Liver (tissue), 9 donors: ENCODE data around the gene THBS3. TPM values are rescaled to one million over a fixed set of nuclear protein-coding genes. Genes with fewer than 3 reads are reported as not detected.

Experiments used
- DNase-seq: peaks from one replicate; pipeline ENCODE4 v3.0.0-alpha.2; 2017; ENCODE audit warnings: low spot score
- H3K27ac ChIP-seq, 2 donors: one replicate each; pipeline ENCODE4 v1.7.0; 2013; ENCODE audit warnings: inconsistent platforms in 2 of 2, low read length in 2 of 2, control low read depth in 1 of 2, low read depth in 1 of 2, mild to moderate bottlenecking in 1 of 2
- H3K27me3 ChIP-seq, 4 donors: one replicate each; pipeline versions ENCODE4 v1.6.1 to v1.7.0; 2013; ENCODE audit warnings: low read length in 3 of 4, inconsistent platforms in 1 of 4, mild to moderate bottlenecking in 1 of 4, moderate library complexity in 1 of 4; ENCODE audit not compliant: control insufficient read depth in 4 of 4, insufficient read depth in 4 of 4
- H3K36me3 ChIP-seq, 4 donors: one replicate each; pipeline versions ENCODE4 v1.6.1 to v1.7.0; 2013; ENCODE audit warnings: low read length in 3 of 4, mild to moderate bottlenecking in 3 of 4, low read depth in 1 of 4, moderate library complexity in 1 of 4; ENCODE audit not compliant: control insufficient read depth in 4 of 4, insufficient read depth in 3 of 4
- H3K4me1 ChIP-seq, 4 donors: one replicate each; pipeline versions ENCODE4 v1.6.1 to v1.7.0; 2013; ENCODE audit warnings: low read length in 3 of 4, mild to moderate bottlenecking in 3 of 4, moderate library complexity in 1 of 4; ENCODE audit not compliant: control insufficient read depth in 4 of 4, insufficient read depth in 4 of 4
- H3K4me3 ChIP-seq, 3 donors: one replicate each; pipeline versions ENCODE4 v1.6.1 to v1.7.0; 2013; ENCODE audit warnings: low read length in 3 of 3, control low read depth in 1 of 3, low read depth in 1 of 3, mild to moderate bottlenecking in 1 of 3
- H3K9ac ChIP-seq, 2 donors: one replicate each; pipeline ENCODE4 v1.7.0; 2013; ENCODE audit warnings: low read length in 2 of 2, mild to moderate bottlenecking in 2 of 2, moderate library complexity in 2 of 2, control low read depth in 1 of 2, low read depth in 1 of 2
- H3K9me3 ChIP-seq, 4 donors: one replicate each; pipeline versions ENCODE4 v1.6.1 to v1.7.0; 2013; ENCODE audit warnings: low read length in 3 of 4; ENCODE audit not compliant: control insufficient read depth in 4 of 4
- ATF3 ChIP-seq: IDR thresholded peaks from 2 replicates; pipeline ENCODE4 v1.6.1; 2016; ENCODE audit warnings: antibody characterized with exemption
- CTCF ChIP-seq: fragments of 150-350 bp; IDR thresholded peaks from 2 replicates; pipeline ENCODE4 v1.5.1; 2017; ENCODE audit warnings: improper control_type of control experiment, low read depth, low read length; ENCODE audit not compliant: missing input control
- EGR1 ChIP-seq, 2 donors: IDR thresholded peaks; 2 replicates each; pipeline ENCODE4 v1.6.1; 2016 to 2018; ENCODE audit warnings: antibody characterized with exemption in 2 of 2, low read depth in 2 of 2
- FOXA1 ChIP-seq: IDR thresholded peaks from 2 replicates; pipeline ENCODE4 v1.6.1; 2016; ENCODE audit warnings: antibody characterized with exemption
- FOXA2 ChIP-seq: IDR thresholded peaks from 2 replicates; pipeline ENCODE4 v1.6.1; 2016; ENCODE audit warnings: antibody characterized with exemption
- NR2F2 ChIP-seq: IDR thresholded peaks from 2 replicates; pipeline ENCODE4 v1.6.1; 2016; ENCODE audit warnings: antibody characterized with exemption
- RAD21 ChIP-seq, 2 donors: IDR thresholded peaks; 2 replicates each; pipeline ENCODE4 v1.6.1; 2016; ENCODE audit warnings: antibody characterized with exemption in 2 of 2, mild to moderate bottlenecking in 2 of 2
- REST ChIP-seq: IDR thresholded peaks from 2 replicates; pipeline ENCODE4 v1.6.1; 2016; ENCODE audit warnings: antibody characterized with exemption, mild to moderate bottlenecking
- SP1 ChIP-seq: IDR thresholded peaks from 2 replicates; pipeline ENCODE4 v1.6.1; 2018; ENCODE audit warnings: antibody characterized with exemption, mild to moderate bottlenecking
- TAF1 ChIP-seq: conservative IDR thresholded peaks from 2 replicates; pipeline ENCODE4 v1.6.1; 2016; ENCODE audit warnings: antibody characterized with exemption, mild to moderate bottlenecking
- YY1 ChIP-seq: IDR thresholded peaks from 2 replicates; pipeline ENCODE4 v1.6.1; 2016; ENCODE audit warnings: antibody characterized with exemption, mild to moderate bottlenecking
- ZBTB33 ChIP-seq: IDR thresholded peaks from 2 replicates; pipeline ENCODE4 v1.6.1; 2016; ENCODE audit warnings: antibody characterized with exemption
- WGBS: extraction: QIAGEN DNeasy Blood & Tissue Kit; methylation state at CpG from one replicate; pipeline ENCODE4 v1.1.7; 2013; 5-methylcytosine and 5-hydroxymethylcytosine counted together
- polyA plus RNA-seq, 2 donors: library from polyadenylated mRNA; stranded (reverse) in 1 of 2; unstranded in 1 of 2; fragments of 200-250 nt in 1 of 2; fragments of >200 nt in 1 of 2; fragmentation: Nextera tagmentation in 1 of 2; extraction: Ambion mirVana in 1 of 2; gene quantifications; one replicate each; pipeline versions ENCODE4 v1.2.1 to v1.2.3, GENCODE V29; 2013 to 2015
- total RNA-seq, 2 donors: library from RNA; depleted of rRNA; stranded (reverse); fragments of >200 nt; gene quantifications; one replicate each; pipeline ENCODE4 v1.2.3, GENCODE V29; 2014
- donor health status: healthy.
- donor health status: healthy.
- donor health status: healthy.
- donor health status: healthy.
- donor health status: healthy.

Gene THBS3
- total and polyA plus RNA-seq, 4 donors: 3.1 to 6.9 (median 4.2) TPM

GRCh38 chr1:155186794-155187455, 20.8 kb downstream of the THBS3 start:
- no peak overlapping the region for H3K9ac ChIP-seq
- no peak overlapping the region for H3K27ac ChIP-seq
- TF ChIP-seq RAD21 (IDR thresholded peaks at IDR 0.05): no peak
- WGBS: 73% methylated on average over 14 of the region's 14 CpGs
- no peaks in the 10 kb centered on the region for H3K9me3 ChIP-seq
- no peak overlapping the region for H3K4me3 ChIP-seq
- peaks cover 0 to 4% (median 0%) of the 10 kb centered on the region in 4 donors for H3K4me1 ChIP-seq
- no peaks in the 10 kb centered on the region for H3K27me3 ChIP-seq
- DNase-seq: no peak
- H3K36me3 ChIP-seq: no peaks in the 10 kb centered on the region

GRCh38 chr1:155186067-155186793, 21.5 kb downstream of the THBS3 start:
- 65% methylated on average over 8 of the region's 8 CpGs for WGBS

More at GRCh38 chr1:155186067-155186793, 21.5 kb downstream of the THBS3 start:
- no peak overlapping the region for H3K27ac ChIP-seq
- DNase-seq: no peak
- no peak overlapping the region for H3K4me3 ChIP-seq
- TF ChIP-seq NR2F2 (no peak), ZBTB33 (no peak), ATF3 (no peak), EGR1 (IDR thresholded peaks at IDR 0.05; ENCODE audit: low read depth in 2 of 2) (no peak), FOXA1 (no peak), REST (no peak), SP1 (no peak), CTCF (no peak), RAD21 (IDR thresholded peaks at IDR 0.05) (no peak), TAF1 (no peak), YY1 (no peak), FOXA2 (no peak)
- peaks cover 0 to 4% (median 0%) of the 10 kb centered on the region in 4 donors for H3K4me1 ChIP-seq
- H3K9ac ChIP-seq: no peak overlapping the region
- no peaks in the 10 kb centered on the region for H3K27me3 ChIP-seq
- H3K36me3 ChIP-seq: no peaks in the 10 kb centered on the region
- H3K9me3 ChIP-seq: no peaks in the 10 kb centered on the region
